H9 (cell line): ENCODE data around the gene METTL16. TPM values are rescaled to one million over a fixed set of nuclear protein-coding genes. Genes with fewer than 3 reads are reported as not detected.

ENCODE experiments used
- DNase-seq: peaks from one replicate; pipeline ENCODE4 v3.0.0-alpha.2; 2017
- H2AFZ ChIP-seq: one replicate; pipeline ENCODE4 v1.6.1; 2013; ENCODE audit warnings: mild to moderate bottlenecking, low read length, control low read depth, moderate library complexity
- H2AK5ac ChIP-seq: 2 replicates; pipeline ENCODE4 v1.6.1; 2013; ENCODE audit warnings: low read length, control low read depth, mixed read lengths; ENCODE audit not compliant: insufficient read length
- H2BK120ac ChIP-seq: one replicate; pipeline ENCODE4 v1.6.1; 2013; ENCODE audit warnings: low read depth, mild to moderate bottlenecking, low read length, control low read depth, inconsistent platforms; ENCODE audit not compliant: poor library complexity, severe bottlenecking
- H2BK12ac ChIP-seq: 2 replicates; pipeline ENCODE4 v1.6.1; 2013; ENCODE audit warnings: low read length, control low read depth, mixed read lengths, low read depth; ENCODE audit not compliant: insufficient read length
- H2BK15ac ChIP-seq: 2 replicates; pipeline ENCODE4 v1.6.1; 2013; ENCODE audit warnings: low read depth, low read length, control low read depth
- H2BK20ac ChIP-seq: one replicate; pipeline ENCODE4 v1.6.1; 2013; ENCODE audit warnings: low read depth, mild to moderate bottlenecking, low read length, control low read depth, inconsistent platforms; ENCODE audit not compliant: poor library complexity, severe bottlenecking
- H2BK5ac ChIP-seq: 2 replicates; pipeline ENCODE4 v1.6.1; 2013; ENCODE audit warnings: low read length, control low read depth, mixed read lengths; ENCODE audit not compliant: insufficient read length
- H3K14ac ChIP-seq: 2 replicates; pipeline ENCODE4 v1.6.1; 2013; ENCODE audit warnings: low read length, control low read depth; ENCODE audit not compliant: insufficient read depth
- H3K18ac ChIP-seq: 2 replicates; pipeline ENCODE4 v1.6.1; 2013; ENCODE audit warnings: low read depth, mild to moderate bottlenecking, mixed read lengths, low read length, control low read depth; ENCODE audit not compliant: insufficient read length
- H3K23ac ChIP-seq: 2 replicates; pipeline ENCODE4 v1.6.1; 2013; ENCODE audit warnings: low read length, control low read depth, mixed read lengths, low read depth; ENCODE audit not compliant: insufficient read length
- H3K23me2 ChIP-seq: 2 replicates; pipeline ENCODE4 v1.6.1; 2013; ENCODE audit warnings: low read depth, mild to moderate bottlenecking, mixed read lengths, low read length, control low read depth; ENCODE audit not compliant: insufficient read length, poor library complexity, severe bottlenecking
- H3K27ac ChIP-seq: 2 replicates; pipeline ENCODE4 v1.5.1; 2013; ENCODE audit warnings: low read length, control low read depth, mixed read lengths, low read depth; ENCODE audit not compliant: insufficient read length
- H3K27me3 ChIP-seq: 2 replicates; pipeline ENCODE4 v1.6.1; 2013; ENCODE audit warnings: low read length, control low read depth, inconsistent platforms; ENCODE audit not compliant: insufficient read depth
- H3K4ac ChIP-seq: 2 replicates; pipeline ENCODE4 v1.6.1; 2013; ENCODE audit warnings: low read depth, mild to moderate bottlenecking, control low read depth, inconsistent platforms, low read length, moderate library complexity
- H3K4me1 ChIP-seq: 2 replicates; pipeline ENCODE4 v1.6.1; 2013; ENCODE audit warnings: low read length, control low read depth, inconsistent platforms; ENCODE audit not compliant: insufficient read depth
- H3K4me2 ChIP-seq: 2 replicates; pipeline ENCODE4 v1.6.1; 2013; ENCODE audit warnings: low read length, control low read depth, mixed read lengths; ENCODE audit not compliant: insufficient read length, insufficient read depth
- H3K56ac ChIP-seq: 2 replicates; pipeline ENCODE4 v1.6.1; 2013; ENCODE audit warnings: low read depth, mild to moderate bottlenecking, mixed read lengths, low read length, control low read depth; ENCODE audit not compliant: insufficient read length
- H3K79me1 ChIP-seq: 2 replicates; pipeline ENCODE4 v1.6.1; 2013; ENCODE audit warnings: low read depth, mild to moderate bottlenecking, moderate library complexity, low read length, control low read depth, inconsistent platforms; ENCODE audit not compliant: insufficient read depth, poor library complexity, severe bottlenecking
- H3K79me2 ChIP-seq: 2 replicates; pipeline ENCODE4 v1.6.1; 2013; ENCODE audit warnings: low read length, control low read depth, inconsistent platforms; ENCODE audit not compliant: insufficient read depth
- H3K9ac ChIP-seq: 2 replicates; pipeline ENCODE4 v1.6.1; 2013; ENCODE audit warnings: low read length, control low read depth, mixed read lengths; ENCODE audit not compliant: insufficient read length; ENCODE audit errors: extremely low read depth
- H3K9me3 ChIP-seq: one replicate; pipeline ENCODE4 v1.6.1; 2013; ENCODE audit warnings: low read depth, low read length, inconsistent platforms; ENCODE audit not compliant: control insufficient read depth
- H3T11ph ChIP-seq: one replicate; pipeline ENCODE4 v1.6.1; 2013; ENCODE audit warnings: mild to moderate bottlenecking, low read length, control low read depth, inconsistent platforms
- H4K20me1 ChIP-seq: one replicate; pipeline ENCODE4 v1.6.1; 2013; ENCODE audit not compliant: control insufficient read depth, insufficient read length, insufficient read depth
- H4K5ac ChIP-seq: 2 replicates; pipeline ENCODE4 v1.6.1; 2013; ENCODE audit warnings: low read depth, mild to moderate bottlenecking, mixed read lengths, low read length, control low read depth; ENCODE audit not compliant: insufficient read length
- H4K8ac ChIP-seq: replicated peaks from 2 replicates; pipeline ENCODE4 v1.6.1; 2013; ENCODE audit warnings: low read length, control low read depth, mixed read lengths, low read depth; ENCODE audit not compliant: insufficient read length
- H4K91ac ChIP-seq: 2 replicates; pipeline ENCODE4 v1.6.1; 2013; ENCODE audit warnings: low read depth, mild to moderate bottlenecking, moderate library complexity, mixed read lengths, low read length, control low read depth; ENCODE audit not compliant: insufficient read length
- H3K27ac Mint-ChIP-seq, 3 experiments: 2 replicates in 2 of 3; 3 replicates in 1 of 3; pipeline ENCODE4 v1.8.0; 2020 to 2021; ENCODE audit warnings: mixed read lengths in 3 of 3, mild to moderate bottlenecking in 1 of 3, moderate library complexity in 1 of 3
- H3K27me3 Mint-ChIP-seq: 2 replicates; pipeline ENCODE4 v1.8.0; 2021; ENCODE audit warnings: low read depth, mild to moderate bottlenecking, moderate library complexity, mixed read lengths
- H3K36me3 Mint-ChIP-seq, 3 experiments: 2 replicates in 2 of 3; 3 replicates in 1 of 3; pipeline ENCODE4 v1.8.0; 2020 to 2021; ENCODE audit warnings: low read depth in 3 of 3, mixed read lengths in 3 of 3; ENCODE audit not compliant: insufficient read depth in 1 of 3
- H3K4me1 Mint-ChIP-seq, 2 experiments: 2 replicates each; pipeline ENCODE4 v1.8.0; 2020; ENCODE audit warnings: mixed read lengths in 2 of 2
- H3K4me3 Mint-ChIP-seq, 2 experiments: 2 replicates in 1 of 2; 3 replicates in 1 of 2; pipeline ENCODE4 v1.8.0; 2020 to 2021; ENCODE audit warnings: mild to moderate bottlenecking in 2 of 2, mixed read lengths in 2 of 2, moderate library complexity in 1 of 2
- H3K9me3 Mint-ChIP-seq, 2 experiments: 2 replicates in 1 of 2; 3 replicates in 1 of 2; pipeline ENCODE4 v1.8.0; 2020; ENCODE audit warnings: mild to moderate bottlenecking in 2 of 2, mixed read lengths in 2 of 2, moderate library complexity in 1 of 2
- WGBS: extraction: QIAGEN DNeasy Blood & Tissue Kit; methylation state at CpG from one replicate; pipeline ENCODE4 v1.1.7; 2013; ENCODE audit warnings: missing lambda C conversion rate, low lambda C conversion rate, mixed read lengths; ENCODE audit not compliant: insufficient read length; ENCODE audit errors: extremely low coverage; 5-methylcytosine and 5-hydroxymethylcytosine counted together
- total RNA-seq: library from RNA; stranded (reverse); gene quantifications from 2 replicates; pipeline ENCODE4 v1.2.1, GENCODE V29; 2021
- TF ChIP-seq, protein P1 (sequence below): fragments of 200-600 bp; sonication (generic); conservative IDR thresholded peaks from 3 replicates; pipeline ENCODE4 v1.8.0; 2021; ENCODE audit warnings: antibody characterized with exemption, mild to moderate bottlenecking

Gene METTL16
- total RNA-seq, 1 experiment from 2014 or later = 55.4 TPM

DNA sequence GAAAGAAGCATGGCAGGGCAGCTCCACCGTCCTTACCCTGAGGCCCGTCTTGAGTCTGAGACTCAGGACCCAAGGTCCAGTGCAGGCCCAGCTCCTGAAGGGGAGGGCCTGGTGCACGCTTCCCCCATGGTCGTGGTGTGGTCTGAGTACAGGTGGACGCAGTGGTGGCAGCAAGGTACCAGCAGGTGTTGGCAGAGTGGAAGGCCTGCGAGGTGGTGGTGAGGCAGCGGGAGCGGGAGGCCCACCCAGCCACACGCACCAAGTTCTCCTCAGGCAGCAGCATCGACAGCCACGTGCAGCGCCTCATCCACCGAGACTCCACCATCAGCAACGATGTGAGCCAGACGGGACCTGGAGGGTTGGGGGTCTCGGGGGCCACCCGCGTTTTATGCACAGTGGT, 138.5 kb downstream of the METTL16 start:
- Mint-ChIP-seq H3K27me3 (no peaks in the 10 kb centered on the region), H3K4me1 (peaks cover 13 to 19% of the 10 kb centered on the region in 2 experiments), H3K4me3 (no peak overlapping the region), H3K36me3 (peaks cover 3 to 28% (median 25%) of the 10 kb centered on the region in 3 experiments; a peak in 6 of 7 replicates), H3K9me3 (no peaks in the 10 kb centered on the region), H3K27ac (no peak overlapping the region)
- no peaks in the 10 kb centered on the region for H3K79me1 ChIP-seq
- no peaks in the 10 kb centered on the region for H3K9me3 ChIP-seq
- H4K20me1 ChIP-seq = no peaks in the 10 kb centered on the region
- H2BK15ac ChIP-seq = no peak overlapping the region
- no peak overlapping the region for H3K18ac ChIP-seq
- H4K5ac ChIP-seq = no peak overlapping the region
- H4K8ac ChIP-seq = no peak overlapping the region
- no peaks in the 10 kb centered on the region for H3K79me2 ChIP-seq
- no peak overlapping the region for H4K91ac ChIP-seq
- WGBS = no CpG with 5 or more reads among the region's 18 CpGs
- no peak overlapping the region for H3K56ac ChIP-seq
- H3K4me2 ChIP-seq = no peak overlapping the region
- no peak overlapping the region for H2BK12ac ChIP-seq
- H3K27ac ChIP-seq = no peak overlapping the region
- no peak overlapping the region for H3K9ac ChIP-seq
- H2AK5ac ChIP-seq = no peak overlapping the region
- H3K4ac ChIP-seq = no peak overlapping the region
- no peak overlapping the region for H2BK20ac ChIP-seq
- no peak overlapping the region for H3T11ph ChIP-seq
- no peak overlapping the region for H2BK5ac ChIP-seq
- H3K23ac ChIP-seq = no peak overlapping the region
- no peaks in the 10 kb centered on the region for H3K27me3 ChIP-seq
- H3K23me2 ChIP-seq = no peaks in the 10 kb centered on the region
- no peak overlapping the region for H3K14ac ChIP-seq
- no peak overlapping the region for H2AFZ ChIP-seq
- no peaks in the 10 kb centered on the region for H3K4me1 ChIP-seq
- H2BK120ac ChIP-seq = no peak overlapping the region
- DNase-seq = no peak
- TF ChIP-seq, protein P1, sequence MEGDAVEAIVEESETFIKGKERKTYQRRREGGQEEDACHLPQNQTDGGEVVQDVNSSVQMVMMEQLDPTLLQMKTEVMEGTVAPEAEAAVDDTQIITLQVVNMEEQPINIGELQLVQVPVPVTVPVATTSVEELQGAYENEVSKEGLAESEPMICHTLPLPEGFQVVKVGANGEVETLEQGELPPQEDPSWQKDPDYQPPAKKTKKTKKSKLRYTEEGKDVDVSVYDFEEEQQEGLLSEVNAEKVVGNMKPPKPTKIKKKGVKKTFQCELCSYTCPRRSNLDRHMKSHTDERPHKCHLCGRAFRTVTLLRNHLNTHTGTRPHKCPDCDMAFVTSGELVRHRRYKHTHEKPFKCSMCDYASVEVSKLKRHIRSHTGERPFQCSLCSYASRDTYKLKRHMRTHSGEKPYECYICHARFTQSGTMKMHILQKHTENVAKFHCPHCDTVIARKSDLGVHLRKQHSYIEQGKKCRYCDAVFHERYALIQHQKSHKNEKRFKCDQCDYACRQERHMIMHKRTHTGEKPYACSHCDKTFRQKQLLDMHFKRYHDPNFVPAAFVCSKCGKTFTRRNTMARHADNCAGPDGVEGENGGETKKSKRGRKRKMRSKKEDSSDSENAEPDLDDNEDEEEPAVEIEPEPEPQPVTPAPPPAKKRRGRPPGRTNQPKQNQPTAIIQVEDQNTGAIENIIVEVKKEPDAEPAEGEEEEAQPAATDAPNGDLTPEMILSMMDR = no peak
